Stimulated activated CD4-positive, alpha-beta T cell treated with anti-CD3 and anti-CD28 coated beads, Interleukin-12 subunit alpha, Interleukin-12 subunit beta, amount 100 ng/mL, for 24 hours (primary cell): ENCODE results near the gene LEKR1.
"Not testable (repeated sequence)": the region's sequence is repeated elsewhere in the genome, so short reads cannot be mapped to it uniquely, and the experiment has no call there.

ENCODE experiments used
- DNase-seq, 2 experiments: peaks; one replicate each; pipeline ENCODE4 v3.0.0-alpha.2; 2020; ENCODE audit warnings: low read depth in 2 of 2

Gene LEKR1

DNA sequence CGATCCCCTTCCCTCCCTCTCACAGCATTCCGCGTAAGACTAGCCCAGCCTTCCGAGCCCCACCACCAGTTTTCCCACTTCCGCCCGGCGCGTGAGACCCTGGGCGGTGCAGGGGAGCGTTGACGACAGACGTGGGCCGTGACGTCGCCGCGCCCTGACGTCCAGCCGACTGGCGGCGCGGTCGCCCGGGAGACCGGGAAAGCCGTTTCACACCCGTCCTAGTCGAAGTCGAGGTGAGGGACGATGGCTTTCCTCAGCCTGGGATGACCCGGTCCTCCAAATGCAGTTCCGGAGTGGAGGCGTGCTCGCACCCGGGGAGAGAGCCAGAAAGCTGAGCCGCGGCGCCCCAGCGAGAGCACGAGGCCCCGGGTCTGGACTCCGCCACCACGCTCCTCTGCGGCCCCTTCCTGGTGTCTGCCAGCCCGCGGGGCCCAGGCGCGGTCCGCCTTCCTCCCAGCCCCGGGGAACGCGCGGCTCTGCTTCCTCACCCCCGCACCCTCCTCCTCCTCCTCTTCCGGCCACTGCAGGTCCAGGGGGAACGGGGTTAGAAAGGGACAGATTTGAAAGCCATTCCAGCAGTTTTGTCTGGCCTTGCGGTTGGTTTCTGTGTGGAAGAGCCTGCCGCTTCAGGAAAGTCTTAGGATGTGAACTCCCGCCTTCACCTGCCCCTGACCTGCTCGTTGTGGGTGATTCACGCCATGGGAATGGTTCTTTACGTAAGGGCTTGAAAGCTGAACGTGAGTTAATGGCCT is at the start of gene LEKR1:
Gene LEKR1 (plus strand): TSS at position 210 of the 752 bp plus-strand sequence. CDS start 2,977 bp downstream, outside the sequence.
- DNase-seq = peak; percentile 59 to 64

- no peak for DNase-seq
Measured at GRCh38 chr3:156776871-156777270, 49.3 kb upstream of the LEKR1 start.

DNA sequence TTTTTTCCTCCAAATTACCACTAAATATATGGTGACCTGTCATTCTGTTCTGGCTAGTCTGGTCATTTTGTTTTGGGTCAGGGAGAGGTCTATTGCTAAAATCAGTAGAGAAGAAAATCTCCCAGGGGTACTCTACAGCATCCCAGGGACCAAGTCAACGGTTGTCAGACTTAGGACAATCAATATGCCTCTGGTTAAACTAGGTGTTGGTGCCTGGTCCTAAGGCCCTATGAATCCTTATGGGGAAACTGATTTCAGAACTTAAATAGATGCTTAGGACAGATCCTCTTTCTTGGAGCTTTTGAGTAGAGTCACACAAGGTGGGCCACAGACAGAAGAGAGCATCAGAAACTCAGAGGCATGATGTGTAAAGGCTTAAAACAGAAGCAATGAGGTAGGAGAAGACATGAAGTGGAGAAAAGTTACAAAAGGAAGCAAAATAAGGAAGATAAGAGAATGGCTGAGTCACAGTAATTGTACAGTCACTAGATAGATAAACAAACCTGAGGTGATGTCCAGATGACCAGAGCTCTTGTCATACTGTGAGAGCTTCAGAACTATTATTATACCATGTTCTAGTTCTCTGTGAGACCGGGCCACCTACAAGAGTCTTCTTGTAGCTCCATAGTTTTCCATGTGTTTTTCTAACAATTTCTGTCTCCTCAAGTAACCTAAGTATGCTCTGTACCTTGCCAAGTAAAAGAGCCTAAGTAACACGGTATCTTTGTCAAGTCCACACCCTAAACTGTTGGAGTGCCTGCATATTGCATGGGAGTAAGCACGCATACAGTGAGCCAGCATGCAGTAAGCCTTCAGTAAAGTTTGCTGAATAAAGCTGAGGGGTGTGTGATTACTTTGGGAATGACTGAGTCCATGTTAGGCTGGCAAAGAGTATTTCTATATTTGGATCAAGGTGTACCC is 44.6 kb upstream of the LEKR1 start:
- DNase-seq = no peak

- DNase-seq = no peak
Measured at GRCh38 chr3:156782319-156782718, 43.8 kb upstream of the LEKR1 start.

DNA sequence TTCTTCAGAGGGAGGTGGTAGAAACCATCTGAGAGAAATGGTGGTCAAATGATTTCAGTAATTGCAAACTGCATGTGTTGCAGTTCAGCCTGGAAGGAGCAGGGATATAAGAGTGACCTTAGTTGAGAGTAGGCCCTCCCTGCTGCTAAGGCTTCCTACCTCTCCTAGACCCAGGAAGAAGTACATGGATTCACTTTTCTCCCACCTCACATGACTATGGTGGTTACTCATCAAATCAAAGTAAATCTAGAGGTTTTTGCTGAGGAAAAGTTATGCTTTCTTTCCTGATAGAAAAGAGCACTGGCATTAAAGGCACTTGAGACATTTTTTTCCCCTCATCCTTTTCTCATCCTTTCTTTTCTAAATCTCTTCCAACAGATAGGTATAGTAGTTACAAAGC is 43.2 kb upstream of the LEKR1 start:
- DNase-seq = no peak

GRCh38 chr3:156787001-156787400 is 39.2 kb upstream of the LEKR1 start:
- no peak for DNase-seq

- peak in 1 of 2 experiments; percentile 5 for DNase-seq
Measured at GRCh38 chr3:156787926-156788663, 38.1 kb upstream of the LEKR1 start.

- DNase-seq = no peak
Measured at GRCh38 chr3:156788846-156789245, 37.3 kb upstream of the LEKR1 start.

GRCh38 chr3:156790156-156790555 is 36.0 kb upstream of the LEKR1 start:
- no peak for DNase-seq

- DNase-seq = no peak
Measured at GRCh38 chr3:156792114-156792513, 34.0 kb upstream of the LEKR1 start.

GRCh38 chr3:156792536-156792935 is 33.6 kb upstream of the LEKR1 start:
- DNase-seq = no peak

GRCh38 chr3:156792945-156793344 is 33.2 kb upstream of the LEKR1 start:
- DNase-seq = no peak

DNA sequence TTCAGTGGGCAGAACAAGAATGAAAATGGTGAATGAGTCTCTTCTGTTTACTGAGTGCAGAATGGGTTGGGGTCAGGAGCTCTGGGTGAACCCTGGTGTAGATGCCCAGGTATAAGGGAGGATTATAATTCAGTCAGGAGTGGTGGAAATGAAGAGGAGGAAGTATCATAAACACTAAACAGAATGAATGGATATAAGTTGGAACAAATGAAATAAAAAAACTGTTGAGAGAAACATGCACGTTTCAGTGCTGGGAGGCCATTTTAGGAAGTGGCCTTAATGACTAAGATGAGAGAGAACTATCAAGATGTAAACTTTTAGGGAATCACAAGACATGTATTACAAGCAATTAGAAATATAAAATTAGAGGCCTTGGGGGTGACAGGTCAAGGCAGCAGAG is 32.8 kb upstream of the LEKR1 start:
- DNase-seq = no peak

- DNase-seq = no peak
Measured at GRCh38 chr3:156793851-156794250, 32.3 kb upstream of the LEKR1 start.

GRCh38 chr3:156795890-156796481 is 30.2 kb upstream of the LEKR1 start:
- DNase-seq = no peak

DNA sequence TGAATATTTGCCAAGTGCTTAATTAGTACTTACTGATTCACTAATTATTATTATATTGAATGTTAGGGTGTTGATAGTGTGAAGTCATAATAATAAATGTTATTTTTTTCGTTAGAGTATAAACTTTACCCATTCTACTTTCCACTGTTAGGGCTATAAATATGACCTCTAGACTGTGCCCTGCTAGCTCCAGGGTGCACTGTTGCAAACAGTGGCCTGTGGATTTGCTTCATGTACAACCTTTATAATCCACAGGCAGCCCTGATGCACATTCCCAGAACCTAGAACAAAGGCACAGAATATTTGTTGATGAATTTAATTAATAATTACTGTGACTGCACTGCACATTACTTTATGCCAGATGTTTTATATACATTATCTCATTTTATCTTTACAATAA is 28.8 kb upstream of the LEKR1 start:
- no peak for DNase-seq

DNA sequence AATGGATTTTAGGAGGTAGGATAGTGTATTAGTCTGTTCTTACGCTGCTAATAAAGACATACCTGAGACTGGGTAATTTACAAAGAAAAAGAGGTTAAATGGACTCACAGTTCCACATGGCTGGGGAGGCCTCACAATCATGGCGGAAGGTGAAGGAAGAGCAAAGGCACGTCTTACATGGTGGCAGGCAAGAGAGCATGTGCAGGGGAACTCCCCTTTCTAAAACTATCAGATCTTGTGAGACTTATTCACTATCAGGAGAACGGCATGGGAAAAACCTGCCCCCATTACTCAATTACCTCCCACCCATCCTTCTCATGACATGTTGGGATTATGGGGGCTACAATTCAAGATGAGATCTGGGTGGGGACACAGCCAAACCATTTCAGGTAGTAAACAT is 25.9 kb upstream of the LEKR1 start:
- not testable (repeated sequence) for DNase-seq

GRCh38 chr3:156801746-156802145 is 24.4 kb upstream of the LEKR1 start:
- DNase-seq = no peak

DNA sequence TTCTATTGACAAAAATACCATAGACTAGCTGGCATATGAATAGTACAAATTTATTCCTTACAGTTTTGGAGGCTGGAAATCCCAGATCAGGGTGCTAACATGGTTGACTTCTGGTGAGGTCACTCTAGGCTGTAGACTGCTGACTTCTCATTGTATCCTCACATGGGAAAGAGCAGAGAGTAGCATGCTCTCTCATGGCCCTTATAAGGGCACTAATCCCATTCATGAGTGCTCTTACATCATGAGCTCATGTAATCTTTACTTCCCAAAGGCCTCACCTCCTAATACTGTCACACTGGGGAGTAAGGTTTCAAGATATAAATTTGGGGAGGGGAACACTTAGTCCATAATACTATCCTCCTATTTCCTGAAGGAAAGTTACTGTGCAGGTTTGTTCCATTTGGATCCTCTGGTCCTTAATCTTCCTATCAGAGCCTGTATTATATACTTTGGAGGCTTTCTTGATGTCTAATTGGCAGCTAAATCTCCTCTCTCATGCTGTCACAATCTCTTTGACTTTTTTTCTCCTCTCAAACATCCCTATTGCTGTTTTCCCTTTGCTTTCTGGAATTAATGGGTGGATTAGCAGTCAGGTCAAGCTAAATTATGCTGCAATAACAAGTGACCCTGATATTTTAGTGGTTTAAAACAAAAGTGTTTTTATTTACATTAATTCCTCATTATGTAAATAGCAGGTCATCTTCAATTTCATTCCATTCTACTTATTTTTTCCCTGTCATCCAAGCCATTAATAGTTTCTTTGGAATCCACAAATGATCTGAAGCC is 23.1 kb upstream of the LEKR1 start:
- no peak for DNase-seq

DNA sequence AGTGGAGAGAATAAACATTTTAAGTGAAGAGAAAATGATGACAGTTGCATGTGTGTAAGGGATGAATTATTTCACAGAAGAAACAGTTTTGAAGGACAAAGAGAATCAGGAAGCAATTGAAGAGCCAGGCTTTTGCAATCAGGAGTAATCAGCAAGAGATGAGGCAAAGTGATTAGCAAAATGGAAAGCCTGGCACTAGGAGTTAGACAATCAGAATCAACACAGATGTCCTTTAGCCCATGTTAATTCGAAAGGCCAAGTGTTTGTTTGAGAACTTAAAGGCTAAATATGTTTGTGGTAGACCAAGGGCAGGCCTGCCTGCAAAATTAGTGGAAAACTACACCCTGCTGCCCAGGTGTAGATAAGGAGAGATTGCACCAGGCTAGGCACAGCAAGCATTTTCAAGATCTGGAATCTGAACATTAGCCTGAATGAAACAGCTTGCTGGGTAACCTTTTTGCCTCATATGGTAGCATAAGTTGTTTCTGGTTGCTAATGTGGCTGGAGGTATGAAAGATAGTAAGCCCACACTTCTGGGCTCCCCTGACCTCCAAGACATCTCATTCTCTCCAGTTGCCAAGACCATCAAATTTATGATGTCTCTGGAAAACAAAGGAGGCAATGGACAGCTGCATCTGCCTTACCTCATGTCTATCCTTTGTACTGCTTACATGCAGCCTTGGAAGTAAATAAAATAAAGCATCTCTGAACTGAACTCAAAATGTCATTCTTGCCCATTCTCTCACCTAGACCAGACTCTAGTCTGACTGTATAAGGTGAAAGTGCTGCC is 22.0 kb upstream of the LEKR1 start:
- no peak for DNase-seq
